GM12892 (cell line): ENCODE results near the gene DCDC1.

ENCODE experiments used
- POLR2A ChIP-seq: IDR thresholded peaks from 2 replicates; pipeline ENCODE4 v1.6.1; 2011; ENCODE audit warnings: low read depth, low read length, control low read depth
- POLR2AphosphoS5 ChIP-seq: IDR thresholded peaks from 2 replicates; pipeline ENCODE4 v1.6.1; 2011; ENCODE audit warnings: low read depth, low read length, control low read depth
- TAF1 ChIP-seq: IDR thresholded peaks from 2 replicates; pipeline ENCODE4 v1.6.1; 2011; ENCODE audit warnings: low read depth, mild to moderate bottlenecking, control low read depth, low read length, borderline replicate concordance

DNA sequence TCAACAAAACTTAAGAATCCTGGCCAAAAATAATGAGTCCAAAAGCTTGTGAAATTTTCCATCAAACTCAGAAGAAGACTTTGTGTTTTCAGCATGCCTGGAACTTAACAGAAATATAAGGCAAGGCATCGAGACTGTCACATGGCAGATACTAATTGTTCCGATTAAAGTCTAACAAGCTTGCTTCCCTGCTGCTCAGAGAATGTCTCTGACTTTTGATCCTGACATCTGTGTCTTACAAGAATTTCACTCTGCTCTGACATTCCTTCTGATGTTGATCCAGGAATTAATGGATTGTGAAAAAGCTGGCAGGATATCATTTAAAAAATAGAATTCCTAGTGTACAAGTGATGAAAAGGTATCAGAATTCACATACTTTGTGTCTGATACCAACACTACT lies 170.2 kb downstream of the DCDC1 start:
- no peak for TF ChIP-seq POLR2A
- no peak for TF ChIP-seq TAF1
- no peak for TF ChIP-seq POLR2AphosphoS5
